H9 (cell line): ENCODE measurements around the gene GPATCH3. TPM values are rescaled to one million over a fixed set of nuclear protein-coding genes. Genes with fewer than 3 reads are reported as not detected.

ENCODE experiments used
- DNase-seq: peaks from one replicate; pipeline ENCODE4 v3.0.0-alpha.2; 2017
- H2AFZ ChIP-seq: one replicate; pipeline ENCODE4 v1.6.1; 2013; ENCODE audit warnings: mild to moderate bottlenecking, low read length, control low read depth, moderate library complexity
- H2AK5ac ChIP-seq: 2 replicates; pipeline ENCODE4 v1.6.1; 2013; ENCODE audit warnings: low read length, control low read depth, mixed read lengths; ENCODE audit not compliant: insufficient read length
- H2BK120ac ChIP-seq: one replicate; pipeline ENCODE4 v1.6.1; 2013; ENCODE audit warnings: low read depth, mild to moderate bottlenecking, low read length, control low read depth, inconsistent platforms; ENCODE audit not compliant: poor library complexity, severe bottlenecking
- H2BK12ac ChIP-seq: 2 replicates; pipeline ENCODE4 v1.6.1; 2013; ENCODE audit warnings: low read length, control low read depth, mixed read lengths, low read depth; ENCODE audit not compliant: insufficient read length
- H2BK15ac ChIP-seq: 2 replicates; pipeline ENCODE4 v1.6.1; 2013; ENCODE audit warnings: low read depth, low read length, control low read depth
- H2BK20ac ChIP-seq: one replicate; pipeline ENCODE4 v1.6.1; 2013; ENCODE audit warnings: low read depth, mild to moderate bottlenecking, low read length, control low read depth, inconsistent platforms; ENCODE audit not compliant: poor library complexity, severe bottlenecking
- H2BK5ac ChIP-seq: 2 replicates; pipeline ENCODE4 v1.6.1; 2013; ENCODE audit warnings: low read length, control low read depth, mixed read lengths; ENCODE audit not compliant: insufficient read length
- H3K14ac ChIP-seq: 2 replicates; pipeline ENCODE4 v1.6.1; 2013; ENCODE audit warnings: low read length, control low read depth; ENCODE audit not compliant: insufficient read depth
- H3K18ac ChIP-seq: 2 replicates; pipeline ENCODE4 v1.6.1; 2013; ENCODE audit warnings: low read depth, mild to moderate bottlenecking, mixed read lengths, low read length, control low read depth; ENCODE audit not compliant: insufficient read length
- H3K23ac ChIP-seq: 2 replicates; pipeline ENCODE4 v1.6.1; 2013; ENCODE audit warnings: low read length, control low read depth, mixed read lengths, low read depth; ENCODE audit not compliant: insufficient read length
- H3K23me2 ChIP-seq: 2 replicates; pipeline ENCODE4 v1.6.1; 2013; ENCODE audit warnings: low read depth, mild to moderate bottlenecking, mixed read lengths, low read length, control low read depth; ENCODE audit not compliant: insufficient read length, poor library complexity, severe bottlenecking
- H3K27ac ChIP-seq: 2 replicates; pipeline ENCODE4 v1.5.1; 2013; ENCODE audit warnings: low read length, control low read depth, mixed read lengths, low read depth; ENCODE audit not compliant: insufficient read length
- H3K27me3 ChIP-seq: 2 replicates; pipeline ENCODE4 v1.6.1; 2013; ENCODE audit warnings: low read length, control low read depth, inconsistent platforms; ENCODE audit not compliant: insufficient read depth
- H3K4ac ChIP-seq: 2 replicates; pipeline ENCODE4 v1.6.1; 2013; ENCODE audit warnings: low read depth, mild to moderate bottlenecking, control low read depth, inconsistent platforms, low read length, moderate library complexity
- H3K4me1 ChIP-seq: 2 replicates; pipeline ENCODE4 v1.6.1; 2013; ENCODE audit warnings: low read length, control low read depth, inconsistent platforms; ENCODE audit not compliant: insufficient read depth
- H3K4me2 ChIP-seq: 2 replicates; pipeline ENCODE4 v1.6.1; 2013; ENCODE audit warnings: low read length, control low read depth, mixed read lengths; ENCODE audit not compliant: insufficient read length, insufficient read depth
- H3K56ac ChIP-seq: 2 replicates; pipeline ENCODE4 v1.6.1; 2013; ENCODE audit warnings: low read depth, mild to moderate bottlenecking, mixed read lengths, low read length, control low read depth; ENCODE audit not compliant: insufficient read length
- H3K79me1 ChIP-seq: 2 replicates; pipeline ENCODE4 v1.6.1; 2013; ENCODE audit warnings: low read depth, mild to moderate bottlenecking, moderate library complexity, low read length, control low read depth, inconsistent platforms; ENCODE audit not compliant: insufficient read depth, poor library complexity, severe bottlenecking
- H3K79me2 ChIP-seq: 2 replicates; pipeline ENCODE4 v1.6.1; 2013; ENCODE audit warnings: low read length, control low read depth, inconsistent platforms; ENCODE audit not compliant: insufficient read depth
- H3K9ac ChIP-seq: 2 replicates; pipeline ENCODE4 v1.6.1; 2013; ENCODE audit warnings: low read length, control low read depth, mixed read lengths; ENCODE audit not compliant: insufficient read length; ENCODE audit errors: extremely low read depth
- H3K9me3 ChIP-seq: one replicate; pipeline ENCODE4 v1.6.1; 2013; ENCODE audit warnings: low read depth, low read length, inconsistent platforms; ENCODE audit not compliant: control insufficient read depth
- H3T11ph ChIP-seq: one replicate; pipeline ENCODE4 v1.6.1; 2013; ENCODE audit warnings: mild to moderate bottlenecking, low read length, control low read depth, inconsistent platforms
- H4K20me1 ChIP-seq: one replicate; pipeline ENCODE4 v1.6.1; 2013; ENCODE audit not compliant: control insufficient read depth, insufficient read length, insufficient read depth
- H4K5ac ChIP-seq: 2 replicates; pipeline ENCODE4 v1.6.1; 2013; ENCODE audit warnings: low read depth, mild to moderate bottlenecking, mixed read lengths, low read length, control low read depth; ENCODE audit not compliant: insufficient read length
- H4K8ac ChIP-seq: replicated peaks from 2 replicates; pipeline ENCODE4 v1.6.1; 2013; ENCODE audit warnings: low read length, control low read depth, mixed read lengths, low read depth; ENCODE audit not compliant: insufficient read length
- H4K91ac ChIP-seq: 2 replicates; pipeline ENCODE4 v1.6.1; 2013; ENCODE audit warnings: low read depth, mild to moderate bottlenecking, moderate library complexity, mixed read lengths, low read length, control low read depth; ENCODE audit not compliant: insufficient read length
- H3K27ac Mint-ChIP-seq, 3 experiments: 2 replicates in 2 of 3; 3 replicates in 1 of 3; pipeline ENCODE4 v1.8.0; 2020 to 2021; ENCODE audit warnings: mixed read lengths in 3 of 3, mild to moderate bottlenecking in 1 of 3, moderate library complexity in 1 of 3
- H3K27me3 Mint-ChIP-seq: 2 replicates; pipeline ENCODE4 v1.8.0; 2021; ENCODE audit warnings: low read depth, mild to moderate bottlenecking, moderate library complexity, mixed read lengths
- H3K36me3 Mint-ChIP-seq, 3 experiments: 2 replicates in 2 of 3; 3 replicates in 1 of 3; pipeline ENCODE4 v1.8.0; 2020 to 2021; ENCODE audit warnings: low read depth in 3 of 3, mixed read lengths in 3 of 3; ENCODE audit not compliant: insufficient read depth in 1 of 3
- H3K4me1 Mint-ChIP-seq, 2 experiments: 2 replicates each; pipeline ENCODE4 v1.8.0; 2020; ENCODE audit warnings: mixed read lengths in 2 of 2
- H3K4me3 Mint-ChIP-seq, 2 experiments: 2 replicates in 1 of 2; 3 replicates in 1 of 2; pipeline ENCODE4 v1.8.0; 2020 to 2021; ENCODE audit warnings: mild to moderate bottlenecking in 2 of 2, mixed read lengths in 2 of 2, moderate library complexity in 1 of 2
- H3K9me3 Mint-ChIP-seq, 2 experiments: 2 replicates in 1 of 2; 3 replicates in 1 of 2; pipeline ENCODE4 v1.8.0; 2020; ENCODE audit warnings: mild to moderate bottlenecking in 2 of 2, mixed read lengths in 2 of 2, moderate library complexity in 1 of 2
- WGBS: extraction: QIAGEN DNeasy Blood & Tissue Kit; methylation state at CpG from one replicate; pipeline ENCODE4 v1.1.7; 2013; ENCODE audit warnings: missing lambda C conversion rate, low lambda C conversion rate, mixed read lengths; ENCODE audit not compliant: insufficient read length; ENCODE audit errors: extremely low coverage; 5-methylcytosine and 5-hydroxymethylcytosine counted together
- total RNA-seq: library from RNA; stranded (reverse); gene quantifications from 2 replicates; pipeline ENCODE4 v1.2.1, GENCODE V29; 2021
- TF ChIP-seq, protein P1 (sequence below): fragments of 200-600 bp; sonication (generic); conservative IDR thresholded peaks from 3 replicates; pipeline ENCODE4 v1.8.0; 2021; ENCODE audit warnings: antibody characterized with exemption, mild to moderate bottlenecking

The GPATCH3 gene
- total RNA-seq, 1 experiment from 2014 or later = 19.4 TPM

DNA sequence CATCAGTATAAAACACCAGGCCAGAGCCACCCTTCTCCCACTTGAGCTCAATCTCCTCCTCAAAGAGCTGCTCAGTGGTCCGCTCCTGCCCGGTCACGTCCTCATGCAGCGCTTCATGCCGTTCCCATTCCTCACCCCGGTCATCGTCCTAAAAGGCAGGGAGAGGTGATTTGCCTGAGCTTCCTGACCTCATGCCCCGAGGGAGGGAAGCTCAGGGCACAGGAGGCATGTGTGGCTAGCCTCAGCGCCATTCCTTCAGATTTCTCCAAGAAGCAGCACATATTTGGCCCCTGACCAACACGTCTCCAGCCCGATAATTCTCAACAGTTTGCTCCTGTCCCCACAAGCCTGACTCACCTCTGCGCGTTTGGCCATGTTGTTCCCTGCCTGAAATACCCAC lies 6.0 kb downstream of the GPATCH3 start:
- Histone ChIP-seq H2BK5ac (no peak overlapping the region), H3K4me1 (peaks cover 1% of the 10 kb centered on the region; the same call in 1 of the 2 replicates), H3K9ac (no peak overlapping the region), H2BK12ac (no peak overlapping the region), H4K91ac (no peak overlapping the region), H3K14ac (no peak overlapping the region), H2AFZ (no peak overlapping the region), H3K27ac (no peak overlapping the region), H3K79me2 (peaks cover 3% of the 10 kb centered on the region; the same call in 1 of the 2 replicates), H4K20me1 (peaks cover 2% of the 10 kb centered on the region), H2BK120ac (no peak overlapping the region), H3K27me3 (no peaks in the 10 kb centered on the region), H2BK15ac (no peak overlapping the region), H3K23me2 (peaks cover 9% of the 10 kb centered on the region), H4K8ac (no peak overlapping the region), H3K18ac (no peak overlapping the region), H3K9me3 (no peaks in the 10 kb centered on the region), H3K23ac (no peak overlapping the region), H2AK5ac (no peak overlapping the region), H3K56ac (no peak overlapping the region), H3K4ac (no peak overlapping the region), H3K79me1 (peaks cover 1% of the 10 kb centered on the region), H2BK20ac (no peak overlapping the region), H4K5ac (no peak overlapping the region), H3T11ph (no peak overlapping the region), H3K4me2 (no peak overlapping the region)
- H3K4me3 Mint-ChIP-seq = no peak overlapping the region
- TF ChIP-seq, protein P1, sequence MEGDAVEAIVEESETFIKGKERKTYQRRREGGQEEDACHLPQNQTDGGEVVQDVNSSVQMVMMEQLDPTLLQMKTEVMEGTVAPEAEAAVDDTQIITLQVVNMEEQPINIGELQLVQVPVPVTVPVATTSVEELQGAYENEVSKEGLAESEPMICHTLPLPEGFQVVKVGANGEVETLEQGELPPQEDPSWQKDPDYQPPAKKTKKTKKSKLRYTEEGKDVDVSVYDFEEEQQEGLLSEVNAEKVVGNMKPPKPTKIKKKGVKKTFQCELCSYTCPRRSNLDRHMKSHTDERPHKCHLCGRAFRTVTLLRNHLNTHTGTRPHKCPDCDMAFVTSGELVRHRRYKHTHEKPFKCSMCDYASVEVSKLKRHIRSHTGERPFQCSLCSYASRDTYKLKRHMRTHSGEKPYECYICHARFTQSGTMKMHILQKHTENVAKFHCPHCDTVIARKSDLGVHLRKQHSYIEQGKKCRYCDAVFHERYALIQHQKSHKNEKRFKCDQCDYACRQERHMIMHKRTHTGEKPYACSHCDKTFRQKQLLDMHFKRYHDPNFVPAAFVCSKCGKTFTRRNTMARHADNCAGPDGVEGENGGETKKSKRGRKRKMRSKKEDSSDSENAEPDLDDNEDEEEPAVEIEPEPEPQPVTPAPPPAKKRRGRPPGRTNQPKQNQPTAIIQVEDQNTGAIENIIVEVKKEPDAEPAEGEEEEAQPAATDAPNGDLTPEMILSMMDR = no peak
- H3K4me1 Mint-ChIP-seq = peaks cover 8 to 11% of the 10 kb centered on the region in 2 experiments
- H3K9me3 Mint-ChIP-seq = no peaks in the 10 kb centered on the region
- no CpG with 5 or more reads among the region's 13 CpGs for WGBS
- no peaks in the 10 kb centered on the region for H3K27me3 Mint-ChIP-seq
- H3K36me3 Mint-ChIP-seq = peaks cover 23 to 51% (median 50%) of the 10 kb centered on the region in 3 experiments; a peak in 6 of 7 replicates
- DNase-seq = no peak
- H3K27ac Mint-ChIP-seq = no peak overlapping the region; a peak in 1 of 7 replicates
